Left forelimb (tissue), 1 donor: ENCODE measurements around the gene CACNA1I.

Source experiments
- DNase-seq: peaks from one replicate; pipeline ENCODE4 v3.0.0-alpha.2; 2018; ENCODE audit warnings: low spot score

The CACNA1I gene

DNA sequence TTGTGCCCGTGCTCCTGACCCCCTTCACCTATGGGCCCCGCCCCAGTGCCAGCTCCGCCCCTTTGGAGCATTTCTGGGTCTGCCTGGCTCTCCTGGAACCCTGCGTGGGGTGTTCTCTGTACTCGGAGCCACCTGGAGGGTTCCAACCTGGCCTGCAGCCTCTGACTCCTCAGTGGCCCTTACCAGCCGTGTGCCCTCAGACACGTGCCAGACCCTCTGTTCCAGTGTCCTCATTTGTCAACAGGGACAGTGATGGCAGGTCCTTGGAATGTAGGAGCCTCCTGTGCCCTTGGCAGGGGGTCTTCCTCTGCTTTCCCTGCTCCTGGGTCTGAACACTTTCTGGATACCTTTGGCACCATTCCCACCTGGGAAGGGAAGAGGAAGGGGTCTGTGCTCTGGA is 96.4 kb downstream of the CACNA1I start:
- no peak for DNase-seq

DNA sequence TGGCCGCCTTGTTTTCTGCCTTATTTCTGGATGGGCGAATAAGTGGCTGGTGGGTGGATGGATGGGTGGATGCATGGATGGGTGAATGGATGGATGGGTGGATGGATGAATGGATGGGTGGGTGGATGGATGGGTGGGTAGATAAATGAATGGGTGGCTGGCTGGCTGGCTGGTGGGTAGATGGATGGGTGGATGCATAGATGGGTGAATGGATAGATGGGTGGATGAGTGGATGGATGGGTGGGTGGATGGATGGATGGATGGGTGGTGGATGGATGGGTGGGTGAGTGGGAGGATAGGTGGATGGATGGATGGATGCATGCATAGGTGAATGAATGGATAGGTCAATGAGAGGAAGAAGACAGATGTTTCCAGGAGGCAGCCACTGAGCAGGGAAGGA is 98.9 kb downstream of the CACNA1I start:
- DNase-seq = no peak

DNA sequence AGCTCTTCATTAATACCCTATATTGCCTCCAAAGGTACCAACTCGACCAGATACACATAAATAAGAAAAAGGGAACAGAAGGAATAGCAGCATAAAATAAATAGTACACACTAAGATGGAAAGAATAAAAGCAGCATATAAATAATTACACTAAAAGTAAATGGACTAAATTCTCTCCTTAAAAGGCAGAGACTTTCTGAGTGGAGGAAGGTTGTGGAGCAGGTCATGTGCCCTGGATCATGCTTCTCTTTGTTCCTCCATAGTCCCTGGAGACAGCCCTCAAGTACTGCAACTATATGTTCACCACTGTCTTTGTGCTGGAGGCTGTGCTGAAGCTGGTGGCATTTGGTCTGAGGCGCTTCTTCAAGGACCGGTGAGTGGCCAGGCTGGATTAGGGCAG is 101.4 kb downstream of the CACNA1I start:
- no peak for DNase-seq

DNA sequence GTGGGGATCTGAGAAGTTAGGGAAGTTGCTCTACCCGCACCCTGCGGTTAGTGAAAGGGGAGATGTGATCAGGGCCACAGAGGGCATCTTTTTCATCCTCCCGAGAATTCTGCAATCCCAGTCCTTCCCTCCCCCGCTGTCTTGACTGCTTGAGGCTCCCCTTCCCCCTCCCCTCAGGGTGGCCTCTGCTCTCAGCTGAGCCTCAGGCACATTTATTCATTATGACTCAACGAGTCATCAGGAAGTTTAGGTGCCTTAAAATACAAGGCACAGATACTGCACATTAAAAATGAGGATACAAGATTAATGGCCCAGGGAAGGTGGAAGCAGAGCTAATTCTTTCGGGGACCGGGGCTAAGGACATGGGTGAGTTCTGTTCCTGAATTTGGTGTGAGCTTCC is 104.0 kb downstream of the CACNA1I start:
- no peak for DNase-seq

DNA sequence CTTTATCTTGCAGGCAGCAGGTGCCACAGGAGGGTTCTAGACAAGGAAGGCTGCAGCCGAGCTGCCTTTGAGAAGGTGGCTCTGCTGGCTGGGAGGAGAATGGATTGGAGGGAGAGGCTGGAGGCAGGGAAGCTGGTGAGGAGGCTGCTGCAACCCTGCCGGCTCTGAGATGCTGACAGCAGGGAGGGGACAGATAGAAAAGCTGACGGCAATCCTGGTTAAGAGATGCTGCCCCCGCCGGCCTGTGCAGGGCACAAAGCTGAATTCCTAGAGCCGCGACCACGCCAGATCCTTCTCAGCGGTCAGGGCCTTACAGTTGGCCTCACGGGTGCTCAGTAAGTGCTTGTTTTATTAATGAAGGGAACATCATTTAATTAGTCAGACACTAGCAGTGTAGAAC is 105.4 kb downstream of the CACNA1I start:
- DNase-seq = no peak

DNA sequence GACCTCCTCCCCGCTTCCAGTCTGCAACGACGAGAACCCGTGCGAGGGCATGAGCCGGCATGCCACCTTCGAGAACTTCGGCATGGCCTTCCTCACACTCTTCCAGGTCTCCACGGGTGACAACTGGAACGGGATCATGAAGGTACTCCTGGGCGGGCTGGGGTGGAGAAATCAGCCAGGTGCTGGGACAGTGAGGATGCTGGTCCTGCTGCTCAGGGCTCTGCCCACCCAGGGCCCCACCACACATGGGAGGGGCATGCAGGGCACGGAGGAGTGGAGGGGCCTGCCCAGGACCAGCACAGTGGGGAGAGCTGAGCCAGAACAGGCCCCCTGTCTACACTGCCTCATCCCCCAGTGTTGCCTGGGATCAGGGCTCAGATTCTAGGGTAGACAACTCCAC is 107.4 kb downstream of the CACNA1I start:
- no peak for DNase-seq

DNA sequence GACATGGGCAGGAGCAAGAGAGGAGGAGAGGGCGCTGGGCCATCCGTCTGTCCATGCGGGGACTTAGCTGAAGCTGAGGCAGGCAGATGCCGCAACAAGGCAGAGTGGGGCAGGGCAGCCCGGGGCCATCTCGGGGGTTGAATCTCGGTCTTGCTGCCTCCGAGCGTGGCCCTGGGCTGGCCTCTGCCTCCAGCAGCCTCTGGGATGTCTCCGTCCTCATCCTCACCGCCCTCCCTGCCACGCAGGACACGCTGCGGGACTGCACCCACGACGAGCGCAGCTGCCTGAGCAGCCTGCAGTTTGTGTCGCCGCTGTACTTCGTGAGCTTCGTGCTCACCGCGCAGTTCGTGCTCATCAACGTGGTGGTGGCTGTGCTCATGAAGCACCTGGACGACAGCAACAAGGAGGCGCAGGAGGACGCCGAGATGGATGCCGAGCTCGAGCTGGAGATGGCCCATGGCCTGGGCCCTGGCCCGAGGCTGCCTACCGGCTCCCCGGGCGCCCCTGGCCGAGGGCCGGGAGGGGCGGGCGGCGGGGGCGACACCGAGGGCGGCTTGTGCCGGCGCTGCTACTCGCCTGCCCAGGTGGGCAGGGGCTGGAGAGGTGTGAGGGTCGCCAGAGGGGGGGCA is 108.4 kb downstream of the CACNA1I start:
- no peak for DNase-seq

DNA sequence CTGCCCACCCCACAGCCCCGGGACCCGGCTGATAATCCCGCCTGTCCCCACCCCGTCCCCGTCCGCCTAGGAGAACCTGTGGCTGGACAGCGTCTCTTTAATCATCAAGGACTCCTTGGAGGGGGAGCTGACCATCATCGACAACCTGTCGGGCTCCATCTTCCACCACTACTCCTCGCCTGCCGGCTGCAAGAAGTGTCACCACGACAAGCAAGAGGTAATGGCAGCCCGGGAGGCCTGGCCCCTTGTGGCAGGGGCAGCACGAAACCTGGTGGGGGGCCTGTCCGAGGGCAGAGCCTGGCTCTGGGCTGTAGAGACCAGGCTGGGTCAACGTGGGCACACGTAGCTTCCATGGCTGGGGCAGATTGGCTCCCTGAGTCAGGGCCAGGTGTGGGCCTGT is 109.1 kb downstream of the CACNA1I start:
- no peak for DNase-seq

DNA sequence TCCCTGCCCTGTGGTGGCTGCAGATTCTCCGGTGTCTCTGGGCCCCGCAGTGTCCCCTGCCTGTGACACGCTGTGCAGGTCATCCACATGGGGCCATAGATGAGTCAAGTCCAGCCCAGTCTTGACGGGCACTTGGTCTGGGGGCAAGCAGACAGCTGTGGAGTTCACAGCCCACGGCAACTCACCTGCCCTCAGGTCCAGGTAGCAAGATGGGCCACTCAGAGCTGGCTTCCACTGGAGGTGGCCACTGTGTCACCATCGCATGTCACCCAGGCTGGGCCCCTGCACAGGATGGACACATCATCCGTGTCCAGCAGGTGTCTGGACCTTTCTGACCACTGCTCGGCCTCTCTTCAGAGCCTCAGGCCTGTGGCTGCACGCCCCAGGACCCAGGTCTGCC is 109.9 kb downstream of the CACNA1I start:
- DNase-seq = no peak

DNA sequence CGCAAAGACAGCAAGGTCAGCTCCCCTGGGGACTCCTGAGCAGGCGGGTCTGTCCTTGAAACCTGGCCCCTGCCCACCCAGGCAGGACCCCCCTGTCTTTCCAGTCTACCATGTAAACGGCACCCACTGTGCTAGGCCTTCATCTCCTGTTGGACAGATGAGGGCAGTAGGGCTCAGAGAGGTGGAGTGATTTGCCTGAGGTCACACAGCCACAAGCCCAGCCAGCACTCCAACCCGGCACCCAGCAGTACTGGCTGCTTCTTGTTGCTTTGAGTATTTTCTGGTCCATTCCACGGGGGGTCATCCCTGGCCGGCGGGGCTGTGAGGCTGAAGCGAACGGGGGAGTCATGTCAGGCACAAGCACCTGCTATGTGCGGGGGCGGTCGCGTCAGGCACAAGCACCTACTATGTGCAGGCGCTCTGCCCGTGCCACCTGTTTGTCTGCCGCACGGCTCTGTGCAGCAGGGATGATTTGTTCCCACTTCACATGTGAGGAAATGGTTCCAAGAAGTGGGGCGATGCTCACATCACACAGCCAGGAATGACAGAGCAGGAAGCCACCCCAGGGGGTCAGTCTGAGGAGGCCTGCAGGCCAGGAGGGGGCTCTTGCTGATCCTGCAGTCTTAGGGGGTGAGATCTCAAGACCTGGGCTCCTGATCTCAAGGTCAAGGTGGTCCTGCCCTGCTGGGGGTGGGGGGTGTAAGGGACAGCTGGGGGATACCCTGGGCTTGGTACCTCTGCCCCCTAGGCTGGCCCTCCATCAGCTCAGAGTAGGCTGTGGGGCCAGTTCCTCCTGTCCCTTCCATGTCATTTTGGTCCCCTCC is 110.7 kb downstream of the CACNA1I start:
- DNase-seq = no peak

DNA sequence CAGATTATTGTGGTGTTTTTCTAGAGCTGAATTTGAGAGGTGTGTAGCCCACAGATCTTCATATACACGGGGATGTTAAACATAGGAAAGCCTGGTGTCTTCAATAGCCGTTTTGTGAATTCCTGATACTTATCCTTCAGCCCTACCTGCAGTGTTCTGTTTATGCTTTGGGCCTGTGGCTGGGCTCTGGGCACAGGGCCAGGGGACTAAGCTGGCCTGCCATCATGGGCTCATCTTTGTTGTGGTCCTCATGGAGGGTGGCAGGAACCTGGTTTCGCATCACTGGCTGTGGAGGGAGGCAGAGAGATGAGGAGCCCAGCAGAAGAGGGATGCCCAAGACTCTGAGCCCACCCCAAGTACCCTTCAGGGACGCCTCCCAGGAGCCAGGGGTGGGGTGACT is 112.4 kb downstream of the CACNA1I start:
- DNase-seq = no peak

DNA sequence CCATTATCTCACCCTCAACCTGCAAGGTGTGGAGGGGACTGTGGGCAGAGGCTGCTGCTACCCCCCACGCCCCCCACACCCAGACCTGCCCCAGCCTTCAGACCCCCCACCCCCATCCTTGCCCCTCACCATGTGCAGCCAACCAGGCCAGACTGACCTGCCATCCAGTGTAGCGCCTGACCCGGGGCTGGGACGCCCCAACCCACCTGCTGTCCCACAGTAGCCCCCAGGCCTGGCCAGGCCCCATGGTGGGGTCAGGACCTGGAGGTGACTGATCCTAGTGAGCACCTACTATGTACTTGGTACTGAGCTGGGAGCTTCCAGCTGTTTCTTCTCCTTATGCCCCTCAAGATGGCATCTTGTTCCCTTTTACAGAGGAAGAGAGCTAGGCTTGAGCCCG is 113.1 kb downstream of the CACNA1I start:
- no peak for DNase-seq

DNA sequence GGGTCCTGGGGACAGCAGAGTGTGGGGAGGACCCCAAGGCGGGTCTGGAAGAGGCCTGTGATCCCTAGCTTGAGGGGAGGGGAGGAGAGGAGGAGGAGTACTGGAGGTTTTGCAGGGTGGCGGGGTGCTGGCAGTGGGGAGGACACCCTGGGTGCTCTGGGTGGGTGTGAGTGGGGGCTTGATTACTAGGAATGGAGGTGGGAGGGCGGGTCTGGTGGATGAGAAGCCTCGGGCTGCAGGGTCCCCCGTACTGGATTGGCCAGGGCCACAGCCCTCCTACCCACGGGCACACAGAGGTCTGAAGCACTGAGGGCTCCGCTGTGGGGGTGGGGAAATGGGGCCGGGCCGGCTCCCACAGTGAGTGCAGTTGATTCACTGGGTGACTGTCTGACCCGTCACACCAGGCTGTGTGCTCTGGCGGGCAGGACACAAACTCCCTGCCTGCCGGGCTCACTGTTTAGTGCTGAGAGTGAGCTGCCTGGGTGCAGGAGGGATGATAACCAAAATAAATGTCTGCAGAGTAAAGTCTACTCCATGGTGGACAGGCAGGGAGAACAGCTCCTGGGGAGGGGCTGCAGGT is 114.2 kb downstream of the CACNA1I start:
- DNase-seq = no peak

DNA sequence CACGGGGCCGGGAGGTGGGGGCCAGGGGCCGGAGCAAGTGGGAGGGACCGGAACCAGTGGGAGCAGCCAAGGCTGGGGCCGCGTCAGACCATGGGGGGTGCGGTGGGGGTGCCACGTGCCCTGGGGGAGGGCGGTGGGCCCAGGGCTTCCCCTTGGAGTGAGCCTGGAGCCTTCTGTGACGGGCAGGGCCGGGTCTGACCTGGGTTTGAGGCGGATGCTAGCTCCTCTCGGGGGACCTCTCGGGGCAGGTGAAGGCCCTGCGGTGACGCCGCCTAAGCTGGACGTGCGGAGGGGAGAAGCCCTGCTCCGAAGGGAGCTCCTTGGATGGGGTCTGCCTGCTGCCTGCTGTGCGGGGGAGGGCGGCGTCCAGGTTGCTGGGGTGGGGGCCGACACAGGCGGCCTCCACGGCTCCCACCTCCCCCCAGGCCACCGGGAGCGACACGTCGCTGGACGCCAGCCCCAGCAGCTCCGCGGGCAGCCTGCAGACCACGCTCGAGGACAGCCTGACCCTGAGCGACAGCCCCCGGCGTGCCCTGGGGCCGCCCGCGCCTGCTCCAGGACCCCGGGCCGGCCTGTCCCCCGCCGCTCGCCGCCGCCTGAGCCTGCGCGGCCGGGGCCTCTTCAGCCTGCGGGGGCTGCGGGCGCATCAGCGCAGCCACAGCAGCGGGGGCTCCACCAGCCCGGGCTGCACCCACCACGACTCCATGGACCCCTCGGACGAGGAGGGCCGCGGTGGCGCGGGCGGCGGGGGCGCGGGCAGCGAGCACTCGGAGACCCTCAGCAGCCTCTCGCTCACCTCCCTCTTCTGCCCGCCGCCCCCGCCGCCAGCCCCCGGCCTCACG is 115.0 kb downstream of the CACNA1I start:
- no peak for DNase-seq

DNA sequence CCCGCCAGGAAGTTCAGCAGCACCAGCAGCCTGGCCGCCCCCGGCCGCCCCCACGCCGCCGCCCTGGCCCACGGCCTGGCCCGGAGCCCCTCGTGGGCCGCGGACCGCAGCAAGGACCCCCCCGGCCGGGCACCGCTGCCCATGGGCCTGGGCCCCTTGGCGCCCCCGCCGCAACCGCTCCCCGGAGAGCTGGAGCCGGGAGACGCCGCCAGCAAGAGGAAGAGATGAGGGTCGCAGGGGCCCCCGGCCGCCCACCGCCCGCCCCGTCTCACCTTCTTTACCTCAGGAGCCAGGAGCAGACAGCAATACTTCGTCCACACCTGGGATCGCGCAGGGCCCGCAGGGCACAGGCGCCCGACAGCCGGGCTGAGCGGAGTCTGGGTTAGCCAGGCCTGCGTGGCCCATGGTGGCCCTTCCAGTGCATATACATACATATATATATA is 115.6 kb downstream of the CACNA1I start:
- DNase-seq = no peak

DNA sequence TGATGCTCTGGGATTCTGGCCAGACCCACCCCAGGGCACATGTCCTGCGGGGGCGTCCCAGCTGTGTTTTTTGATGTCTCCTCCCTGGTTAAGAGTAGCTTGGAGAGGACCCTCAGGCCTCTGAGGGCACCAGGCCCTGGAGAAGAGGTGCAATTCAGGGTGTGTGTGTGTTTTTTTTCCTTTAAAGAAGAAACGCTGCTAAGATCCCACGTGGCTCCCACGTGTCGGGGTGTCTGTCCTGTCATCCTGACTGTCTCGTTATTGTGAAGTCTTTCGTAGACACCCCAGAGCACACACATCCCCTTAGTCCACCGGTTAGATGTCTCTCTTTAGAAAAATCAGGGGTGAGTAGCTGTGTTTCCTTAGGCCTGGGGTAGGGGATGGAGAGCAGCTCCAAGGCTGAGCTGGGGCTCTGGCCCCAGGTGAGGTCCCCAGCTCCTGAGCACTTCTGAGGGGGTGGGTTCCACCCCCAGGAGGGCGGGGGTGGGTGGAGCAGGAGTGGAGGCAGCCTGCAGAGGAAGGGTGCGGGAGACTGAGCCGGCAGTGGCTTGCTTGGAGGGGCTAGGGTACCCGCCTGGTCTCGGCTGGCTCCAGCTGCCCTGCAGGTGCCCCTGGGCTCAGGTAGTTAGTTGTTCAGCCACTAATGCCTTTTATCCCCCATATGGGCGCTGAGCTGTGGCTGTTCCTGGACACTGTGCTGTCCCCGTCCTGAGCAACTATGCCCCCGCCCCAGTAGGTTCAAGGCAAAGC is 116.4 kb downstream of the CACNA1I start:
- DNase-seq = no peak

DNA sequence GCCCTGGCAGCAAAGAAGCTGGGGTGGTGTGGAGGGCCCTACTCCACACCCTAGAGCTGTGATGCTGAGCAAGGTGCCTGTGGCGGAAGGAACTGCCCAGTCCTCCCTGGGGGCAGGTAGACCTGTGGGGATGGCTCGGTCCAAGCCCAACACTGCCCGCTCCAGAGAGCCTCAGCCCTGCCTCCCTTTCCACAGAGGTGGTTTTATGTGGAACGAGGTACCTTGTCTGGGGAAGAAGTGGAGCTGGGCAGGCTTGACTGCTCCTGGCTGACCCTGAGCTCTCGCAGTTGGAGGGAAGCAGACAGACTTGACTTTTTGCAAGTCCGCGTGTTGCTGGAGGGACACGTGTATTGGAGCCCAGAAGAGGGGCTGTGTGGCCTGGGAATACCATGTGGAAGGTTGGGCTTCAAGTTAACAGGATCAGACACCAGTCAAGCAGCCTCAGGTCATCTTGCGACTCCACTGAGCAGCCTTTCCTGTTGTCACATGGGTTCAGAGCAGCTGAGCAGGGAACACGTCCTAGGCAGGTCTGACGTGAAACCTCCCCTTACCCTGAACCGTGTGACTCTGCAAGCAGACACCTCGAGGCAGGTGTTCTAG is 117.7 kb downstream of the CACNA1I start:
- DNase-seq = no peak

DNA sequence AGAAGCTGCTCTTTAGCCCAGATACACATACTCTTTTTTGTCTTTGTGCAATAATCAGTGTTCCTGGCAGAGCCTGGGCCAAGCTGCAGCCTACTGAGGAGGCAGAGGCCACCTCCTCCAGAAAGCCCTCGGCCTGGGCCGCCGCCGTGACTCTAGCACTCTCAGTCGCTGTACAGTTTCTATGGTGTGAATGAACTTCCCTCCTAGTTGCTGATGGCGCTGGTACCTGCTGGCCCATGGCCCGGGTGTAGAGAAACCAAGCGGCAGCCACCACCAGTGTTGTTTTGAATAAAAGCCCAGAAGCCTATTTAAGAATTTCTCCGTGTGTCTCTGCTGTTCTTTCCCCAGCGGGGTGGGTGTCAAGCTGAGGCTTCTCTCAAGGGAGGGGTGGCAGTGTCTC is 118.9 kb downstream of the CACNA1I start:
- DNase-seq = no peak

DNA sequence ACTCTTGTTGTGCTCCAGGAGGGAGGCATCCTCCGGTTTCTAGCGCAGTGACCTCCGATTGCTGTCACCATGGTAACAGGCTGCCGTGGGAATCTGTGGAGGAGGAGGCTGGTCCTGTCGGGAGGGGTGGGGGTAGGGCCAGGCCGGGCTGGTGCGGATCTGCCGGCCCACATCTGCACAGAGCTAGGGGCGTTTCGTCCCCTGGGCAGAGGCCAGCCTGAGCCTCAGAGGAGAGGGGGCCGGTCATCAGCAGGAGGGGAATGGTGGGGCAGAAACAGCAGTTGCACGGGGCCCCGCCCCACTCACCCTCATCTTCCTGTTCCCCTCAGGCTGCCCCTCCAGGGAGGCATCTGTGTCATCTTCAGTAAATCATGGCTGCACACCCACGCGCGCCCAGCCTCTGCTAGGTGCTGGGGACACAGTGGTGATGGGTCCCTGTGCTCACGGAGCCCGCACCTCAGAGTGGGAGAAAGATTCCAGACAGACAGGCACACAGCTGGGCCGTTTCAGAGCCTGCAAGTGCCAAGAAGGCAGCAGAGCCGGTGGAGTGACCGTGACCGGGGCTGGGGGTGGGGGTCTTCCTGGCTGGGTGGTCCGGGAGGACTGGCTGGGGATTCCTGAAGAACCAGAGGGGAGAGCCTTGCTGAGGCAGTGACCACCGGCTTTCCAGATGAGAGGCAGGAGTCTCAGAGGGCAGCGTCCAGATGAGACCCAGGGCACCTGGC is 120.5 kb downstream of the CACNA1I start:
- no peak for DNase-seq

DNA sequence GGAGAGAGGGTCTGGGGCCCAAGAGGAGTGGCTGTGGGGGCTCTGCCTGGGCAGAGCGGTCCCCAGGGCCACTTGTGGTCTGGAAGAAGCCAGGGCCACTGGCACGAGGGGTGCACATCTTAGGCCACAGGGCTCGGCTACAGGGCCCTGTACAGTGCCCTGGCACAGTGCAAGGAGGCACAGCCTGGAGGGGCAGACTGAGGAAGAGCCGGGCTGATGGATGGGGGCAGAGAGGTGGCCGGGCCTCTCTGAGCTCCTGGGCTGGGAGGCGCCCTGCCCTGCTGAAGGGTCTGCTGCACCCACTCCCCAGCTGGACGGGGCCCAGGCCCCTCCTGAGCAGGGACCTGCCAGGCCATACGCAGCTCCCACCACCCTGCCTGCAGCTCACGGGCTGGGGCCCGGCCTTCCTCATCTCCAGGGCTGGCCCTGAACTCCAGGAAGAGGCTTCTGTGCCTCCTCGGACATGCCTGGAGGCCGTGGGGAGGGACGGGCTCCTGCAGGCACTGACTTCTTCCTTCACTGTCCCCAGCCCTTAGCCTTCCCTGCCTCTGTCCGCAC is 123.5 kb downstream of the CACNA1I start:
- DNase-seq = no peak
